HepG2 (cell line): ENCODE measurements around the gene WDFY1. TPM values are rescaled to one million over a fixed set of nuclear protein-coding genes. Genes with fewer than 3 reads are reported as not detected.

Experiments used
- ATAC-seq: fragments of 200-7000 bp; cut with Tn5 transposase; 3 replicates; pipeline ENCODE4 v1.9.1; 2020; ENCODE audit warnings: mild to moderate bottlenecking, moderate library complexity
- BruUV-seq: library from RNA; stranded (reverse); fragments of 400-500 nt; replicated peaks from 2 replicates; lab custom pipeline; 2021; lab: Mats Ljungman, UMichigan
- CTCF ChIA-PET: fragments of 300-600 bp; formaldehyde crosslinking; extraction: SDS; loops from one replicate; lab custom pipeline; 2021; ENCODE audit warnings: low total read pairs, inconsistent platforms, low intra/inter-chr PET ratio; lab: Yijun Ruan, JAX
- POLR2A ChIA-PET: fragments of 350-600 bp; sonication (Branson Sonifier 250); formaldehyde crosslinking; loops from one replicate; lab custom pipeline; 2020; ENCODE audit warnings: antibody characterized with exemption, inconsistent platforms; lab: Yijun Ruan, JAX
- DNase-seq: peaks from one replicate; pipeline ENCODE4 v3.0.0-alpha.2; 2015; ENCODE audit warnings: low spot score
- FAIRE-seq: peaks from 3 replicates; lab custom pipeline; 2011; peaks lifted over from hg19 to GRCh38; lab: Jason Lieb, UNC
- H2AFZ ChIP-seq: one replicate; pipeline ENCODE4 v1.6.1; 2011; ENCODE audit warnings: low read length, inconsistent platforms
- H3K27ac ChIP-seq: fragments of 300-600 bp; 3 replicates; pipeline ENCODE4 v1.8.0; 2011; ENCODE audit warnings: mixed run types, mild to moderate bottlenecking, mixed read lengths, low read length, inconsistent platforms; ENCODE audit not compliant: insufficient read depth; ENCODE audit errors: extremely low read length
- H3K27me3 ChIP-seq, 2 experiments: fragments of 200-600 bp in 1 of 2; 2 replicates in 1 of 2; 3 replicates in 1 of 2; pipeline versions ENCODE4 v1.6.0 to v1.8.0; 2011; ENCODE audit warnings: low read length in 2 of 2, mild to moderate bottlenecking in 2 of 2, moderate library complexity in 2 of 2, inconsistent platforms in 1 of 2; ENCODE audit not compliant: insufficient read depth in 2 of 2, control insufficient read depth in 1 of 2
- H3K36me3 ChIP-seq, 2 experiments: fragments of 200-600 bp in 1 of 2; replicated peaks in 1 of 2; 2 replicates in 1 of 2; 3 replicates in 1 of 2; pipeline versions ENCODE4 v1.5.1 to v1.8.0; 2011; ENCODE audit warnings: low read length in 2 of 2, inconsistent platforms in 1 of 2; ENCODE audit not compliant: insufficient read depth in 2 of 2, control insufficient read depth in 1 of 2
- H3K4me1 ChIP-seq: 2 replicates; pipeline ENCODE4 v1.5.1; 2012; ENCODE audit warnings: low read length, inconsistent platforms; ENCODE audit not compliant: insufficient read depth
- H3K4me2 ChIP-seq: 2 replicates; pipeline ENCODE4 v1.6.0; 2011; ENCODE audit warnings: low read depth, low read length, inconsistent platforms
- H3K4me3 ChIP-seq, 3 experiments: fragments of 200-600 bp in 1 of 3; sonication (generic), shearing (Covaris generic) in 1 of 3; replicated peaks in 1 of 3; 2 replicates each; pipeline ENCODE4 v1.5.1; 2011 to 2016; ENCODE audit warnings: low read length in 3 of 3, inconsistent platforms in 2 of 3, low read depth in 2 of 3, mild to moderate bottlenecking in 2 of 3, control low read depth in 1 of 3, mixed read lengths in 1 of 3; ENCODE audit not compliant: insufficient read depth in 1 of 3
- H3K79me2 ChIP-seq: one replicate; pipeline ENCODE4 v1.6.1; 2011; ENCODE audit warnings: low read length, inconsistent platforms; ENCODE audit not compliant: insufficient read depth
- H3K9ac ChIP-seq: 2 replicates; pipeline ENCODE4 v1.6.0; 2011; ENCODE audit warnings: mild to moderate bottlenecking, low read depth, low read length, inconsistent platforms; ENCODE audit not compliant: insufficient read depth
- H3K9me3 ChIP-seq: 2 replicates; pipeline ENCODE4 v1.5.1; 2012; ENCODE audit warnings: mild to moderate bottlenecking, low read length
- H4K20me1 ChIP-seq: 2 replicates; pipeline ENCODE4 v1.6.0; 2011; ENCODE audit warnings: inconsistent platforms, mild to moderate bottlenecking, low read length, moderate library complexity; ENCODE audit not compliant: insufficient read depth
- ADNP ChIP-seq: sonication (generic); formaldehyde crosslinking; IDR thresholded peaks from 2 replicates; pipeline ENCODE4 v1.4.0; 2020; ENCODE audit warnings: missing genetic modification reagents
- AKAP8 ChIP-seq: sonication (generic); formaldehyde crosslinking; IDR thresholded peaks from 2 replicates; pipeline ENCODE4 v1.5.1; 2020; ENCODE audit warnings: mild to moderate bottlenecking, missing genetic modification reagents
- GFI1 ChIP-seq: sonication (generic); formaldehyde crosslinking; IDR thresholded peaks from 2 replicates; pipeline ENCODE4 v1.5.0; 2020; ENCODE audit warnings: missing genetic modification reagents, mild to moderate bottlenecking, borderline replicate concordance
- IRF2 ChIP-seq: IDR thresholded peaks from 2 replicates; pipeline ENCODE4 v1.6.1; 2018; ENCODE audit warnings: missing genetic modification reagents, missing compliant biosample characterization
- KDM5A ChIP-seq: fragments of 200-600 bp; sonication (generic); IDR thresholded peaks from 2 replicates; pipeline ENCODE4 v1.7.0; 2018; ENCODE audit warnings: antibody characterized with exemption, mild to moderate bottlenecking, low read length, borderline replicate concordance
- PHF8 ChIP-seq: sonication (generic); formaldehyde crosslinking; IDR thresholded peaks from 2 replicates; pipeline ENCODE4 v1.5.0; 2020; ENCODE audit warnings: missing genetic modification reagents
- ZFP36 ChIP-seq: fragments of 150-350 bp; IDR thresholded peaks from 2 replicates; pipeline ENCODE4 v1.6.1; 2018; ENCODE audit warnings: borderline replicate concordance, low read length, low read depth; ENCODE audit not compliant: partially characterized antibody
- ZFP82 ChIP-seq: sonication (generic); formaldehyde crosslinking; IDR thresholded peaks from 2 replicates; pipeline ENCODE4 v1.5.1; 2020; ENCODE audit warnings: mild to moderate bottlenecking, missing genetic modification reagents, borderline replicate concordance
- ZNF205 ChIP-seq: IDR thresholded peaks from 2 replicates; pipeline ENCODE4 v1.6.1; 2018; ENCODE audit warnings: missing biosample characterization, missing genetic modification reagents
- ZNF350 ChIP-seq: sonication (generic); formaldehyde crosslinking; IDR thresholded peaks from 2 replicates; pipeline ENCODE4 v1.4.0; 2020; ENCODE audit warnings: mild to moderate bottlenecking, low read depth, missing genetic modification reagents, borderline replicate concordance
- ZNF543 ChIP-seq: sonication (generic); formaldehyde crosslinking; IDR thresholded peaks from 2 replicates; pipeline ENCODE4 v1.4.0; 2020; ENCODE audit warnings: mild to moderate bottlenecking, missing genetic modification reagents
- ZNF569 ChIP-seq: sonication (generic); formaldehyde crosslinking; IDR thresholded peaks from 2 replicates; pipeline ENCODE4 v1.5.0; 2020; ENCODE audit warnings: mild to moderate bottlenecking, missing genetic modification reagents, moderate library complexity, borderline replicate concordance
- ZNF660 ChIP-seq: sonication (generic); formaldehyde crosslinking; IDR thresholded peaks from 2 replicates; pipeline ENCODE4 v1.5.1; 2020; ENCODE audit warnings: mild to moderate bottlenecking, low read depth, missing genetic modification reagents, borderline replicate concordance
- WGBS: methylation state at CpG from one replicate; pipeline ENCODE4 v1.1.6; 2017; ENCODE audit warnings: low lambda C conversion rate; 5-methylcytosine and 5-hydroxymethylcytosine counted together
- in situ Hi-C: cut with HindIII; loops from 2 replicates; pipeline ENCODE4 v1.10.0; 2017; ENCODE audit warnings: low pct_unique_long_range_greater_than_20kb; ENCODE audit not compliant: extremely low pct_ligation_motif_present
- intact Hi-C: fragments of 100-400 bp; cut with micrococcal nuclease; formaldehyde crosslinking; loops from one replicate; pipeline ENCODE4 v1.10.0; 2022; ENCODE audit not compliant: unreplicated experiment
- polyA plus RNA-seq, 8 experiments: library from polyadenylated mRNA; depleted of rRNA in 3 of 8; stranded (reverse) in 7 of 8; unstranded in 1 of 8; fragments of >200 nt; fragmentation: Illumina TruSeq in 4 of 8; extraction: Trizol in 4 of 8; gene quantifications; 2 replicates each; pipeline versions ENCODE4 v1.2.1 to v1.2.3, GENCODE V29; 2011 to 2016; ENCODE audit warnings: low read depth in 4 of 8, missing spikeins in 1 of 8, mixed read lengths in 1 of 8; ENCODE audit not compliant: insufficient read depth in 1 of 8
- total RNA-seq, 5 experiments: library from RNA; depleted of rRNA; stranded (reverse); fragments of >200 nt; fragmentation: Illumina TruSeq; extraction: Trizol; gene quantifications; 2 replicates each; pipeline ENCODE4 v1.2.3, GENCODE V29; 2016; ENCODE audit warnings: low read depth in 1 of 5
- TF ChIP-seq, protein P1 (sequence below): sonication (generic); formaldehyde crosslinking; conservative IDR thresholded peaks from 2 replicates; pipeline ENCODE4 v1.5.0; 2020; ENCODE audit warnings: missing genetic modification reagents
- TF ChIP-seq, protein P2 (sequence below), 2 experiments: IDR thresholded peaks; 2 replicates each; pipeline ENCODE4 v1.6.1; 2011 to 2012; ENCODE audit warnings: low read length in 2 of 2, borderline replicate concordance in 1 of 2, low read depth in 1 of 2, mild to moderate bottlenecking in 1 of 2, moderate library complexity in 1 of 2
- TF ChIP-seq, protein P3 (sequence below): sonication (generic); formaldehyde crosslinking; IDR thresholded peaks from 2 replicates; pipeline ENCODE4 v1.8.1; 2023; ENCODE audit warnings: missing genetic modification reagents, inconsistent platforms, borderline replicate concordance

WDFY1 gene
- total and polyA plus RNA-seq, 2 of the 13 experiments (the other 11 are each of a cell fraction or from before 2014, with no cell fraction given): 77.0 to 78.4 TPM

DNA sequence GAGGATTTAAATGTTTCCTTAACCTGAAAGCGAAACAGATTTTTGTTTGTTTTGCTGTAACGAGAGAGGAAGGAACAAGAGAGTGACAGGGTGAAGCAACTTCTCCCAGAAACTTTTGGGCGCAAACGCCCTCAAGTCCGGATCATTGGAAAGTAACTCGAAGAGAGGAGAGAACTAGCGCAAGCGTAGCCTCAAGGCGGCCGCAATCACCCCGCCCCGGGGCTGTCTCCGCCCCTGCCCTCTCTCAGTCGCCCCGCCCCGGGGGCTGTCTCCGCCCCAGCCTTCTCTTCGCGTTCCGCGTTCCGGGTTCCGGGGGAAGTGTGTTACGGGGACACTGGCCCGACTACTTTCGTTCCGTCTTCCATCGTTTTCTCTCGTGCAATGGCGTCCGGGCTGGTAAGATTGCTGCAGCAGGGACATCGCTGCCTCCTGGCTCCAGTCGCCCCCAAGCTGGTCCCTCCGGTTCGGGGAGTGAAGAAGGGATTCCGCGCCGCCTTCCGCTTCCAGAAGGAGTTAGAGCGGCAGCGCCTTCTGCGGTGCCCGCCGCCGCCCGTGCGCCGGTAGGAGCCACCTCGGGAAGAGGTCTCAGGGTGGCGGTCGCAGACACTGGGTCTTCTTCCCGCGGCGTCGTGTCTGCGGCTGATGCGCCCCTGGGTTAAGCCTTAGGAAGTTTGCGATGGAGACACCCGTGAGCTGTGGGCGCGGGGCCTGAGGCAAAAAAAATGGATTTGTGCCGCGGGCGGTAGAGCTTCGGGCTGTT, 12.1 kb upstream of the WDFY1 start, which contains the start of gene MRPL44:
TSS of gene MRPL44 (plus strand) at position 372 of the 760 bp plus-strand sequence. CDS start at position 382, 10 bp downstream.
- H3K4me1 ChIP-seq: peaks cover 58% of the 10 kb centered on the region
- CTCF ChIA-PET: no interaction called here
- peak within 1 kb of the TSS; percentile 73 for H2AFZ ChIP-seq
- H3K9me3 ChIP-seq: no peaks in the 10 kb centered on the region
- H3K4me2 ChIP-seq: peak within 1 kb of the TSS; percentile 77
- DNase-seq (peak; percentile 88), FAIRE-seq (peak; percentile 77), ATAC-seq (peak; percentile 100)
- in situ Hi-C loops: loop anchor here (5.0 kb wide), 1 partner anchor 50 kb away; no protein-coding TSS in a partner anchor
- 1% methylated on average over 57 of the region's 65 CpGs for WGBS
- H3K4me3 ChIP-seq: peak within 1 kb of the TSS; percentile 80 to 97 (median 86)
- H3K27me3 ChIP-seq: no peaks in the 10 kb centered on the region; a peak in 1 of 5 replicates
- no TSS peak for BruUV-seq
- peaks cover 7 to 25% of the 10 kb centered on the region in 2 experiments for H3K36me3 ChIP-seq
- H4K20me1 ChIP-seq: peaks cover 18% of the 10 kb centered on the region
- intact Hi-C loops: loop anchor here (1.0 to 2.0 kb wide), 3 partner anchors 26 to 55 kb away; no protein-coding TSS in a partner anchor
- peak within 1 kb of the TSS; percentile 89 for H3K9ac ChIP-seq
- H3K27ac ChIP-seq: peak within 1 kb of the TSS; percentile 76
- peaks cover 51% of the 10 kb centered on the region for H3K79me2 ChIP-seq
- POLR2A ChIA-PET: interaction anchor here (0.5 to 5.0 kb wide), 6 partner anchors 13 to 425 kb away, joined by 3 to 33 read pairs (median 4); partner anchors contain the start of gene WDFY1
- TF ChIP-seq, protein P1, sequence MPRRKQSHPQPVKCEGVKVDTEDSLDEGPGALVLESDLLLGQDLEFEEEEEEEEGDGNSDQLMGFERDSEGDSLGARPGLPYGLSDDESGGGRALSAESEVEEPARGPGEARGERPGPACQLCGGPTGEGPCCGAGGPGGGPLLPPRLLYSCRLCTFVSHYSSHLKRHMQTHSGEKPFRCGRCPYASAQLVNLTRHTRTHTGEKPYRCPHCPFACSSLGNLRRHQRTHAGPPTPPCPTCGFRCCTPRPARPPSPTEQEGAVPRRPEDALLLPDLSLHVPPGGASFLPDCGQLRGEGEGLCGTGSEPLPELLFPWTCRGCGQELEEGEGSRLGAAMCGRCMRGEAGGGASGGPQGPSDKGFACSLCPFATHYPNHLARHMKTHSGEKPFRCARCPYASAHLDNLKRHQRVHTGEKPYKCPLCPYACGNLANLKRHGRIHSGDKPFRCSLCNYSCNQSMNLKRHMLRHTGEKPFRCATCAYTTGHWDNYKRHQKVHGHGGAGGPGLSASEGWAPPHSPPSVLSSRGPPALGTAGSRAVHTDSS (CRISPR knock-in tag): 0 out of 2 replicates have a peak, but pooled peaks have one; percentile 96
- no peak for TF ChIP-seq ADNP (CRISPR knock-in tag)
- TF ChIP-seq ZNF350 (CRISPR knock-in tag): peak; percentile 100
- peak; percentile 99 for TF ChIP-seq KDM5A
- no peak; the same call in 1 of the 2 replicates for TF ChIP-seq ZNF660
- peak; percentile 95 for TF ChIP-seq GFI1 (CRISPR knock-in tag)
- TF ChIP-seq AKAP8 (CRISPR knock-in tag): 0 out of 2 replicates have a peak, but pooled peaks have one; percentile 40
- TF ChIP-seq, protein P2, sequence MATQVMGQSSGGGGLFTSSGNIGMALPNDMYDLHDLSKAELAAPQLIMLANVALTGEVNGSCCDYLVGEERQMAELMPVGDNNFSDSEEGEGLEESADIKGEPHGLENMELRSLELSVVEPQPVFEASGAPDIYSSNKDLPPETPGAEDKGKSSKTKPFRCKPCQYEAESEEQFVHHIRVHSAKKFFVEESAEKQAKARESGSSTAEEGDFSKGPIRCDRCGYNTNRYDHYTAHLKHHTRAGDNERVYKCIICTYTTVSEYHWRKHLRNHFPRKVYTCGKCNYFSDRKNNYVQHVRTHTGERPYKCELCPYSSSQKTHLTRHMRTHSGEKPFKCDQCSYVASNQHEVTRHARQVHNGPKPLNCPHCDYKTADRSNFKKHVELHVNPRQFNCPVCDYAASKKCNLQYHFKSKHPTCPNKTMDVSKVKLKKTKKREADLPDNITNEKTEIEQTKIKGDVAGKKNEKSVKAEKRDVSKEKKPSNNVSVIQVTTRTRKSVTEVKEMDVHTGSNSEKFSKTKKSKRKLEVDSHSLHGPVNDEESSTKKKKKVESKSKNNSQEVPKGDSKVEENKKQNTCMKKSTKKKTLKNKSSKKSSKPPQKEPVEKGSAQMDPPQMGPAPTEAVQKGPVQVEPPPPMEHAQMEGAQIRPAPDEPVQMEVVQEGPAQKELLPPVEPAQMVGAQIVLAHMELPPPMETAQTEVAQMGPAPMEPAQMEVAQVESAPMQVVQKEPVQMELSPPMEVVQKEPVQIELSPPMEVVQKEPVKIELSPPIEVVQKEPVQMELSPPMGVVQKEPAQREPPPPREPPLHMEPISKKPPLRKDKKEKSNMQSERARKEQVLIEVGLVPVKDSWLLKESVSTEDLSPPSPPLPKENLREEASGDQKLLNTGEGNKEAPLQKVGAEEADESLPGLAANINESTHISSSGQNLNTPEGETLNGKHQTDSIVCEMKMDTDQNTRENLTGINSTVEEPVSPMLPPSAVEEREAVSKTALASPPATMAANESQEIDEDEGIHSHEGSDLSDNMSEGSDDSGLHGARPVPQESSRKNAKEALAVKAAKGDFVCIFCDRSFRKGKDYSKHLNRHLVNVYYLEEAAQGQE (IDR thresholded peaks at IDR 0.05; ENCODE audit: borderline replicate concordance in 1 of 2, low read depth in 1 of 2, low read length in 2 of 2): peak in 1 of 2 experiments; percentile 80; a peak in 2 of 4 replicates
- TF ChIP-seq ZNF205 (CRISPR knock-in tag): peak; percentile 97
- TF ChIP-seq ZFP36: peak; percentile 14
- TF ChIP-seq IRF2 (CRISPR knock-in tag): peak; percentile 100
- TF ChIP-seq ZFP82: 0 out of 2 replicates have a peak, but pooled peaks have one; percentile 93
- TF ChIP-seq, protein P3, sequence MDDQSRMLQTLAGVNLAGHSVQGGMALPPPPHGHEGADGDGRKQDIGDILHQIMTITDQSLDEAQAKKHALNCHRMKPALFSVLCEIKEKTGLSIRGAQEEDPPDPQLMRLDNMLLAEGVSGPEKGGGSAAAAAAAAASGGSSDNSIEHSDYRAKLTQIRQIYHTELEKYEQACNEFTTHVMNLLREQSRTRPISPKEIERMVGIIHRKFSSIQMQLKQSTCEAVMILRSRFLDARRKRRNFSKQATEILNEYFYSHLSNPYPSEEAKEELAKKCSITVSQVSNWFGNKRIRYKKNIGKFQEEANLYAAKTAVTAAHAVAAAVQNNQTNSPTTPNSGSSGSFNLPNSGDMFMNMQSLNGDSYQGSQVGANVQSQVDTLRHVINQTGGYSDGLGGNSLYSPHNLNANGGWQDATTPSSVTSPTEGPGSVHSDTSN: 0 out of 2 replicates have a peak, but pooled peaks have one; percentile 30
- peak; percentile 62; the same call in 1 of the 2 replicates for TF ChIP-seq ZNF569 (CRISPR knock-in tag)
- TF ChIP-seq ZNF543 (CRISPR knock-in tag): peak; percentile 98
- peak; percentile 99 for TF ChIP-seq PHF8 (CRISPR knock-in tag)
